Panc1 (cell line): ENCODE results near the gene MRPS23. TPM values are rescaled to one million over a fixed set of nuclear protein-coding genes. Genes with fewer than 3 reads are reported as not detected.

Experiments used
- ATAC-seq: fragments of 200-7000 bp; cut with Tn5 transposase; 2 replicates; pipeline ENCODE4 v1.9.1; 2020; ENCODE audit warnings: mild to moderate bottlenecking, moderate library complexity
- BruUV-seq: library from RNA; stranded (reverse); fragments of 400-500 nt; replicated peaks from 2 replicates; lab custom pipeline; 2021; lab: Mats Ljungman, UMichigan
- CTCF ChIA-PET: fragments of 300-600 bp; sonication (Branson Sonifier 250); formaldehyde crosslinking; loops from one replicate; lab custom pipeline; 2022; ENCODE audit warnings: antibody characterized with exemption; lab: Charles Lee
- POLR2A ChIA-PET: fragments of 300-600 bp; sonication (Branson Sonifier 250); formaldehyde crosslinking; loops from one replicate; lab custom pipeline; 2022; ENCODE audit warnings: antibody characterized with exemption; lab: Charles Lee
- DNase-seq: peaks from one replicate; pipeline ENCODE4 v3.0.0-alpha.2; 2010; ENCODE audit warnings: low read depth, low spot score
- H3K27ac ChIP-seq: 2 replicates; pipeline ENCODE4 v1.5.1; 2011; ENCODE audit warnings: mild to moderate bottlenecking, low read length, inconsistent platforms
- H3K27me3 ChIP-seq: fragments of 200-500 bp; sonication (Bioruptor generic); 2 replicates; pipeline ENCODE4 v1.6.0; 2014; ENCODE audit warnings: low read length, inconsistent platforms; ENCODE audit not compliant: control insufficient read depth, insufficient read depth
- H3K36me3 ChIP-seq: fragments of 200-500 bp; sonication (Bioruptor generic); 2 replicates; pipeline ENCODE4 v1.5.1; 2014; ENCODE audit warnings: inconsistent platforms, mild to moderate bottlenecking, low read length, moderate library complexity; ENCODE audit not compliant: control insufficient read depth, insufficient read depth
- H3K4me1 ChIP-seq: 2 replicates; pipeline ENCODE4 v1.5.1; 2011; ENCODE audit warnings: inconsistent platforms, mild to moderate bottlenecking, low read length, moderate library complexity; ENCODE audit not compliant: control insufficient read depth, insufficient read depth
- H3K4me3 ChIP-seq, 2 experiments: 2 replicates each; pipeline ENCODE4 v1.5.1; 2011 to 2012; ENCODE audit warnings: low read depth in 2 of 2, low read length in 2 of 2, mild to moderate bottlenecking in 2 of 2, inconsistent platforms in 1 of 2, moderate library complexity in 1 of 2
- H3K9me3 ChIP-seq: fragments of 200-500 bp; sonication (Bioruptor generic); 2 replicates; pipeline ENCODE4 v1.5.1; 2014; ENCODE audit warnings: low read depth, mild to moderate bottlenecking, inconsistent platforms, low read length, moderate library complexity; ENCODE audit not compliant: control insufficient read depth, insufficient read depth
- POLR2AphosphoS5 ChIP-seq: IDR thresholded peaks from 2 replicates; pipeline ENCODE4 v1.6.1; 2012; ENCODE audit warnings: mild to moderate bottlenecking, low read depth, low read length, moderate library complexity
- REST ChIP-seq, 2 experiments: IDR thresholded peaks; 2 replicates each; pipeline ENCODE4 v1.6.1; 2011 to 2012; ENCODE audit warnings: low read depth in 2 of 2, control low read depth in 1 of 2, low read length in 1 of 2, mild to moderate bottlenecking in 1 of 2, moderate library complexity in 1 of 2; ENCODE audit not compliant: insufficient read depth in 1 of 2
- SIN3A ChIP-seq: IDR thresholded peaks from 2 replicates; pipeline ENCODE4 v1.6.1; 2012; ENCODE audit warnings: low read depth, mild to moderate bottlenecking, low read length, moderate library complexity, borderline replicate concordance; ENCODE audit not compliant: insufficient read depth
- TCF7L2 ChIP-seq: IDR thresholded peaks from 2 replicates; pipeline ENCODE4 v1.6.1; 2011; ENCODE audit warnings: mild to moderate bottlenecking, low read depth, low read length, inconsistent platforms
- in situ Hi-C: cut with HindIII; loops from 2 replicates; pipeline ENCODE4 v1.10.0; 2016; ENCODE audit warnings: low sequenced_read_pairs, low pct_unique_long_range_greater_than_20kb
- intact Hi-C: fragments of 100-400 bp; cut with micrococcal nuclease; formaldehyde crosslinking; loops from one replicate; pipeline ENCODE4 v1.10.0; 2022; ENCODE audit not compliant: unreplicated experiment
- total RNA-seq: library from RNA; stranded (reverse); gene quantifications from one replicate; pipeline ENCODE4 v1.2.1, GENCODE V29; 2021; ENCODE audit not compliant: unreplicated experiment
- TF ChIP-seq, protein P1 (sequence below): fragments of 450-650 bp; IDR thresholded peaks from 2 replicates; pipeline ENCODE4 v1.5.1; 2017; ENCODE audit warnings: mild to moderate bottlenecking

Gene MRPS23
- total RNA-seq, 1 experiment from 2014 or later, result 85.4 TPM

DNA sequence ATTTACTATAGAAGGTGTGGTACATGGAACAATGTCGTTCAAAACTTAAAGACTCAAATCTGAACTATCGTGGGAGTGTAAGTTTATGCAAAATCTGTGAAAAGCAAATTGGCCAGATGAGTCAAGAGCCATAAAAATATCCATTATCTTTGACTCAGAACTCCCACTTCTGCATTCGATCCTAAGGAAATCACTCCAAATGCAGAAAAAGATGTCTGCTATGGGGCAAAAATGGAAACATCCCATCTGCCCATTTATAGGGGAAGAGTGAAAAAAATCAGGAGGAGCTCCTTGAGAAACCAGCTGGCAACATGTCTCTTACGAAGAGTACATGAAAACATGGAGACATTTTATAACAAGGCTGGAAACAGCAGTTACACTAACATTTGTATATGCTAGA, 61.1 kb downstream of the MRPS23 start:
- Histone ChIP-seq H3K27ac (no peak overlapping the region), H3K4me3 (no peak overlapping the region), H3K36me3 (no peaks in the 10 kb centered on the region), H3K4me1 (no peaks in the 10 kb centered on the region), H3K27me3 (peaks cover 45% of the 10 kb centered on the region), H3K9me3 (no peaks in the 10 kb centered on the region)
- ATAC-seq, result no peak
- intact Hi-C loops (no loop called here), in situ Hi-C loops (no loop called here)
- BruUV-seq, result no TSS peak
- TF ChIP-seq REST (IDR thresholded peaks at IDR 0.05; ENCODE audit: insufficient read depth in 1 of 2, low read depth in 2 of 2, low read length in 1 of 2), result no peak
- no peak for DNase-seq
- POLR2A ChIA-PET, result no interaction called here
- CTCF ChIA-PET, result no interaction called here

DNA sequence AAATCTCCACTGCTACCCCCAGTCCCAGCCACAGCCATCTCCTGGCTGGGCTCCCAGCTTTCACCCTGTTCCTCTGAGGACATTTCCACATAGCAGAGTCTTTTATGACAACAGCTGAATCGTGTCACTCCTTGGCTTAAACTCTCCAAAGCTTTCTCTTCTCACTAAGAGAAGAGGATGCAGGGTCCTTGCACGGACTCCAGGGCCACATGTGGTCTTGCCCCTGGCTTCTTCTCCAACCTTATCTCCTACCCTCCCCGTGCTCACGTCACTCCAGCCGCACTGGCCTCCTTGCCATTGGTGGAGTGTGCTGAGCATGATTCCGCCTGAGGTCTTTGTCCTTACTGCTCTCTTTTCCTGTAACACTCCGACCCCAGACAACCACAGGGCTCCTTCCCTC, 64.8 kb downstream of the MRPS23 start:
- no peak for ATAC-seq
- ChIA-PET CTCF (no interaction called here), POLR2A (no interaction called here)
- H3K9me3 ChIP-seq, result no peaks in the 10 kb centered on the region
- H3K27ac ChIP-seq, result no peak overlapping the region
- no TSS peak for BruUV-seq
- no peaks in the 10 kb centered on the region for H3K36me3 ChIP-seq
- H3K4me1 ChIP-seq, result no peaks in the 10 kb centered on the region
- no peak for DNase-seq
- H3K4me3 ChIP-seq, result no peak overlapping the region
- in situ Hi-C loops, result no loop called here
- H3K27me3 ChIP-seq, result peaks cover 36% of the 10 kb centered on the region
- intact Hi-C loops, result no loop called here
- no peak for TF ChIP-seq TCF7L2
- TF ChIP-seq POLR2AphosphoS5, result no peak
- TF ChIP-seq SIN3A, result no peak
- TF ChIP-seq, protein P1, sequence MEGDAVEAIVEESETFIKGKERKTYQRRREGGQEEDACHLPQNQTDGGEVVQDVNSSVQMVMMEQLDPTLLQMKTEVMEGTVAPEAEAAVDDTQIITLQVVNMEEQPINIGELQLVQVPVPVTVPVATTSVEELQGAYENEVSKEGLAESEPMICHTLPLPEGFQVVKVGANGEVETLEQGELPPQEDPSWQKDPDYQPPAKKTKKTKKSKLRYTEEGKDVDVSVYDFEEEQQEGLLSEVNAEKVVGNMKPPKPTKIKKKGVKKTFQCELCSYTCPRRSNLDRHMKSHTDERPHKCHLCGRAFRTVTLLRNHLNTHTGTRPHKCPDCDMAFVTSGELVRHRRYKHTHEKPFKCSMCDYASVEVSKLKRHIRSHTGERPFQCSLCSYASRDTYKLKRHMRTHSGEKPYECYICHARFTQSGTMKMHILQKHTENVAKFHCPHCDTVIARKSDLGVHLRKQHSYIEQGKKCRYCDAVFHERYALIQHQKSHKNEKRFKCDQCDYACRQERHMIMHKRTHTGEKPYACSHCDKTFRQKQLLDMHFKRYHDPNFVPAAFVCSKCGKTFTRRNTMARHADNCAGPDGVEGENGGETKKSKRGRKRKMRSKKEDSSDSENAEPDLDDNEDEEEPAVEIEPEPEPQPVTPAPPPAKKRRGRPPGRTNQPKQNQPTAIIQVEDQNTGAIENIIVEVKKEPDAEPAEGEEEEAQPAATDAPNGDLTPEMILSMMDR, result no peak
- no peak for TF ChIP-seq REST (IDR thresholded peaks at IDR 0.05; ENCODE audit: insufficient read depth in 1 of 2, low read depth in 2 of 2, low read length in 1 of 2)

Other genes with a start within 250 kb of the MRPS23 start
- gene CCDC182, start 104.7 kb downstream of the MRPS23 start, total RNA-seq, result not detected
- 103 TPM for gene CUEDC1, start 105.4 kb upstream of the MRPS23 start, total RNA-seq
- gene VEZF1, start 138.2 kb upstream of the MRPS23 start, total RNA-seq, result 73.5 TPM
- gene SRSF1, start 157.2 kb upstream of the MRPS23 start, total RNA-seq, result 362 TPM
- 19.8 TPM for gene DYNLL2, start 233.4 kb upstream of the MRPS23 start, total RNA-seq